GM19193 (cell line): Measurements from ENCODE around the gene MT3.

Experiments used
- POLR2A ChIP-seq: IDR thresholded peaks from 4 replicates; pipeline ENCODE4 v1.6.1; 2011; ENCODE audit not compliant: insufficient read depth, insufficient read length; ENCODE audit errors: extremely low read depth

The MT3 gene

DNA sequence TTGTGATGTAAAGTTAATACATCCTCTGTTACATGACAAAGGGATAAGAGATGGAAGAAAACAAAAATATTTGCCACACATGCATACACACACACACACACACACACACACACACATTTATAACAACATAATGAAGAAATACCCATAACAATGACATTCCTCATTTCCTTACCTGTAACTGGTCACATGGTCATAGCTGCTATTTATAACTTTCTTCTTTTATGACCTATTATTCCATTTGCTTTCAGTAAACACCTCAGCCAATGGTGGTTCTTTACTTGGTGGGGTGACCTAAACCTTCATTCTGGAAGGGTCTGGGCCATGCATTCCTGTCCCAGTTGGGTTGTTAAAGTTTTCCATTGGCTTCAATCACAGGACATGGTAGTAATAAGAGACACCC, 24.4 kb downstream of the MT3 start:
- no peak for TF ChIP-seq POLR2A

DNA sequence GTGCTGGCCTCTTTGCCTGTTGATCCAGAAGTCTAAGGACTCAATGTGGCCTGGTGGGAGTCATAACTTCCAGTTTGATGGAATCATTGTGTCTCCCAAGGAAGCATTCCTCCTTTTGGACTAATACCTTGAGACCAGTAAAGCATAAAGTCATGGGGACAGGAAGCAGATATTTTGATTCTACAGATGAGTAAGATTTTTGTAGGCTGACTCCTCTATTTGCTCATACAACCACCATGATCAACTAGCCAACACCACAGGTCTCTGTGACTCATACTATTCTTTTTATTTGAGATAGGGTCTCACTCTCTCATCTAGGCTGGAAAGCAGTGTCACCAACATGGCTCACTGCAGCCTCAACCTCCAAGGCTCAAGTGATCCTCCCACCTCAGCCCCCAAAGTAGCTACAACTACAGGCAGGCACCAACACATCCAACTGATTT, 25.2 kb downstream of the MT3 start:
- no peak for TF ChIP-seq POLR2A

DNA sequence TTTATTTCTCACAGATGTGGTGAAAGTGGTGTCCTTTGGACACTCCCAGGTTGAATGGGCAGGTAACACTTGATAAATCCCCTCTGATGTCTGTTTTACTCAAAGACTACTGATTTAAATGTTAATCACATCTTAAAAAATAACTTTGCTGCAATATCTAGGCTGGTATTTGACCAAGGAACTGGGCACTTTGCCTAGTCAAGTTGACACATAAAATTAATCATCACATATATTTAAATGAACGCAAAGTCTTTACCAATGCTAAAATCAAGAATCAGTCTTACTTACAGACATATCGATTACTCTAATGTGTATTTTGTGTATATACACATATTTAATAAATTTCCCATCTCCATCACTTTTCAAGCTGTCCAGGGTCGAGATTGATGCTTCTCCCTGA, 26.0 kb downstream of the MT3 start:
- TF ChIP-seq POLR2A: no peak

DNA sequence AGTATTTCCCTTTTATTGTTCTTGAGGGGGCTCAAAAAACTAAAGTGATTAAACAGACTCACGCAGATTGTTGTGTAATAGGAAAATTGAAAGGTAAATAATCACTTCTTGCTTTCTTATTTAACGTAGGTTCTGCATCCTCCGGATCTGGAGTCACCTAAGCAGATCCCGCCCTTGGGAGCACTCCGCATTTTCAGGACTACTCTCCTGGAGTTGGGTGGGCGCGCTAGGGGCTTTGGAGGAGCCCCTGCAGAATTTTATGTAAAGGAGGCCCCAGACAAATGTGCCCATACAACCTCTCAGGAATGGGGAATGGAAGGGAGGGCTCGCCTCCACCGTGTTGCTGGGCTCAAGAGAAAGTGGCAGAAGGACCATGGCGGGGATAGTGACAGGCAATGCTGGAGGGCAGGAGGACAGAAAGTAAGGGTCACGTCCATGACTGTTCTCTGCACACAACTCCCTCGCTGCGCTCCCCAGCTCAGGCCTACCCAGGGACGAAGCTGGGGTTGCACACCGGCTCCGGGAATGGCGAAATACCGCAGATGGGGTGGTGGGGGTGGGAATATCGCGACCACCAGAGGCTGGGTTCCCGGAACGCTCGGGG, 27.4 kb downstream of the MT3 start:
- TF ChIP-seq POLR2A: no peak

DNA sequence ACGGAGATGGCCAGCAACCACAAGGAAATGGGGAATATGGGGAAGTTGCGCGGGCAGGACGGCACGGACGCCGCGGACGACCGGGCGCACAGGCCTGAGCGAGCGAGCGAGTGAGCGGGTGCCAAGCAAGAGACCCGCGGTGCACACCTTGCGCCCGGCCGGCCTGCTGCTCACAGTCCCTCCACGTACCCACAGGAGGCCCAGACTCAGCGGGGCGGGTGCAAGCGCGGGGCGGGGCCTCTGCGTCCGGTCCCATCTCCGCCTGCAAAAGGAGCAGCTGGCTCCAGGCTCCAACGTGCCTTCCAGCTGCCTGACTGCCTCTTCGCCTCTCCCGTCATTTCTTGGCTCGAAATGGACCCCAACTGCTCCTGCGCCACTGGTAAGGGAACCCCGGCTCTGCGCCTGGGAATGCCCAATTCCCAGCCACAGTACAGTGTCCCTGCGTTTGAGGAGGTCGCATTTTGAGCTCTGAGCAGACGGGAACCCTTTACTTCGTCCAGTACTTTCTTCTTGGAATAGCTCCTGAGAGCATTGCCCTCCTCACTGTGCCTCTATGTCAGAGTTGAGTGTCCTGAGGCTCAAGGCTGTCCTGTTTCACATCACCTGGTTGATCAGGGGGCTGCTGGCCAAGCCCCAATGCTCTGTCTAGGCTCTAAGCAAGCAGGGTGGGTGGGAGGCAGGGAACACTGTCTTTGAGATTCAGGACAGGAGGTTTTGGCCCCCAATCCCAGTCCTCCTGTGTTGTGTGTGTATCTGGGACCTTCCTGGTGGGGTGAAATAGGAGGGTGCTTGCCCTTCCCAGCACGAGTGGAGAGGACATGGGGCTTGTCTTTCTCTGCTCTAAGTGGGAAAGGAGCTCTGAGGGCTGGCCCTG, 28.1 kb downstream of the MT3 start:
- no peak for TF ChIP-seq POLR2A

DNA sequence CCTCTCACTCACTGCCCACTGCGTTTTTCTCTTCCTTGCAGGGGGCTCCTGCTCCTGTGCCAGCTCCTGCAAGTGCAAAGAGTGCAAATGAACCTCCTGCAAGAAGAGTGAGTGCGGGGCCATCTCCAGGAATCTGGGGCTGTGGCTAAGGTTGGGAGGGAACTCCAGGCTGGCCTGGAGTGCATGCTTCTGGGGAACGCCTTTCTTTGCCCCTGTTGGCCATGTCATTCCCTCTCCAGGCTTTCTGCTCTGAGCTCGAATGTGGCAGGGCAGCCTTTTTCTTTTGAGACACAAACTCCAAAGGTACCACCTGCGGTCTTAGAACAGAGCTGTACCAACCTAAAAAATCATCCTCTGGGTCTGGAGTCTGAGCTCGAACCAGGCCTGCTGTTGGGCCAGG, 28.8 kb downstream of the MT3 start:
- TF ChIP-seq POLR2A: no peak

DNA sequence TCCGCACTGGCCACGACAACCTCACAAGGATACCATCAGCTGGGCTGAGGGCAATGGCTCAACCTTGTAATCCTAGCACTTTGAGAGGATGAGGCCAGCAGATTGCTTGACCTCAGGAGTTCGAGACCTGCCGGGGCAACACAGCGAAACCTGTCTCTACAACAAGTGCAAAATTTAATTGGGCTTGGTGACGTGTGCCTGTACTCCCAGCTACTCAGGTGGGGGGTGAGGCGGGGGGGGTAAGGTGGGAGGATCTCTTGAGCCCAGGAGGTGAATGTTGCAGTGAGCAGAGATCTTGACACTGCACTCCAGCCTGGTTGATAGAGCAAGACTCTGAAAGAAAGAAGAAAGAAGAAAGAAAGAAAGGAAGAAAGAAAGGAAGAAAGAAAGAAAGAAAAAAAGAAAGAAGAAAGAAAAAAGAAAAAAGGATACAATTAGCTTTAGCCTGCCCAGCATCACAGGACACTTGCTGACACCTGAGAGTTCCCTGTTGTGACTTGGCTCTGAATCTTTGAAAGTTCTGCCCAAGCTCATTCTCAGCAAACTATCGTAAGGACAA, 31.1 kb downstream of the MT3 start:
- TF ChIP-seq POLR2A: no peak

DNA sequence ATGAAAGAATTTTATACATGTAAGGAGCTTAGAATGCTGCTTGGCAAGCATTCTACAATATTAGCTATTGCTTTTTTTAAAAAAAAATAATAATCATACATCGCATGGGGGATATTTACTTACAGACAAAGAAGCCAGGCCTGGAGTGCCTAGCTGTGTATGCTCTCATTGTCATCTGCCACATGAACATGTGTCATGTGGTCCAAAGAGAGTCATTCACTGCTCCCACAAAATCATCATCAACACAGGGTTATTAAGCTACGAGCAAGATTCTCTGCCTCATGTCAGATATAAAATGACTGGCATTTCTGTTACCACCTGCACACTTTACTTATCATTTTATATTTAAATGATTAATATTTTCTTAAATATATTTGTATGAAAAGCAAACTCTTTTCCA, 34.3 kb downstream of the MT3 start:
- TF ChIP-seq POLR2A: no peak

DNA sequence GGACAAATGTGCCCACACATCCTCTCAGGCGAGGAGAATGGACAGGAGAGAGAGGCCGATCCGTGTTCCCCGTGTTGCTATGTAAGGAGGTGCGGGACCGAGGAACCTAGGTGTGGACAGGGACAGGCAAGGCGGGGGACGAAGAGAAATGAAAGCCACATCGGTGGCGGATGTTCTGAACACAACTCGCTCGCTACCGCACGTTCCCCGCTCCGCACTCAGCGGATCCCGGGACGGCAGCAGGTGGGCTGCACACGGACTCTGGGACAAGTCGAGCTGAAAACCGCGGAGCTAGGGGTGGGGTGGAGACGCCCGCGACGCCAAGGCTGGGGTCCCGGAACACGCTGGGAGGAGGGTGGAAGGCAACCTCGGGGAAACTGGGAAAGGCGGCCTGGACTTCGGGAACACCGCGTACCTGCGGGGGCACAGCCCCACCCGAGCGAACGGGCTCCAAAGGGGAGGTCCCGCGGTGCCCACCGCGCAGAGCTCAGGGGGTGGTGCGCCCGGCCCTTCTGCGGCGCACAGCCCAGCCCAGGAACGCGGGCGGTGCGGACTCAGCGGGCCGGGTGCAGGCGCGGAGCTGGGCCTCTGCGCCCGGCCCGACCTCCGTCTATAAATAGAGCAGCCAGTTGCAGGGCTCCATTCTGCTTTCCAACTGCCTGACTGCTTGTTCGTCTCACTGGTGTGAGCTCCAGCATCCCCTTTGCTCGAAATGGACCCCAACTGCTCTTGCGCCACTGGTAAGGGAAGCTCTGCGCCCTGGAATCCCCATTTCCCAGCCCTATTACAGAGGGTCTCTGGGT, 36.0 kb downstream of the MT3 start, which contains the start of gene MT1E:
TSS of gene MT1E (plus strand) at position 642 of the 803 bp plus-strand sequence. CDS start at position 713, 71 bp downstream.
- peak; percentile 49 for TF ChIP-seq POLR2A

DNA sequence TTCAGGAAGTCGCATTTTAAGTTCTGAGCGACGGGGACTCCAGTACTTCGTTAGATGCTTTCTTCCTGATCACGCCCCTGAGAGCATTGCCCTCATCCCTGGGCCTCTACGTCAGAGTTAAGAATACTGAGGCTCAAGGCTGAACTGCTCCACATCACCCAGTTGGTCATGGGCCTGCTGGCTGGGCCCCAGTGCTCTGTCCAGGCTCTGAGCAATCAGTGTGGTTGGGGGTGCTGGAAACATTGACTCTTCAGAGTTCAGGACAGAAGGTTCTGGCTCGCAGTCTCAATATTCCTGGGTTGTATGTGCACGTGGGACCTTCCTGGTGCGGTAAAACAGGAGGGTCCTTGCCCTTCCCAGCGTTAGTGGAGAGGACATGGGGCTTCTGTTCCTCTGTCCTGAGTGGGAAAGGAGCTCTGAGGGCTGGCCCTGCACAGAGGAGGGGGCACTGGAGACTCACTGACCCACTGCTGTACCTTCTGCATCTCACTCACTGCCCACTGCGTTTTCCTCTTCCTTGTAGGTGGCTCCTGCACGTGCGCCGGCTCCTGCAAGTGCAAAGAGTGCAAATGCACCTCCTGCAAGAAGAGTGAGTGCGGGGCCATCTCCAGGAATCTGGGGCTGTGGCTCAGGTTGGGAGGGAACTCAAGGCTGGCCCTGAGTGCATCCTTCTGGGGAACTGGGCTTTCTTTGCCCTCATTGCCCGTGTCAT, 36.8 kb downstream of the MT3 start:
- no peak for TF ChIP-seq POLR2A

DNA sequence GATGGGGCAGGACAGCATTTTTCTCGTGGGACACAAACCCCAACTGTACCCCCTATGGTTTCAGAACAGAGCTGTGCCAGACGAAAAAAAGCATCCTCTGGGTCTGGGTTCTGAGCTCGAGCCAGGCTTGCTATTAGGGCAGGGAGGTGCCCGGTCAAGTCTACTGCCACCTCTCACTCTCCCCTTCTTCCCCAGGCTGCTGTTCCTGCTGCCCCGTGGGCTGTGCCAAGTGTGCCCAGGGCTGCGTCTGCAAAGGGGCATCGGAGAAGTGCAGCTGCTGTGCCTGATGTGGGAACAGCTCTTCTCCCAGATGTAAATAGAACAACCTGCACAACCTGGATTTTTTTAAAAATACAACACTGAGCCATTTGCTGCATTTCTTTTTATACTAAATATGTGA, 37.4 kb downstream of the MT3 start:
- TF ChIP-seq POLR2A: no peak

DNA sequence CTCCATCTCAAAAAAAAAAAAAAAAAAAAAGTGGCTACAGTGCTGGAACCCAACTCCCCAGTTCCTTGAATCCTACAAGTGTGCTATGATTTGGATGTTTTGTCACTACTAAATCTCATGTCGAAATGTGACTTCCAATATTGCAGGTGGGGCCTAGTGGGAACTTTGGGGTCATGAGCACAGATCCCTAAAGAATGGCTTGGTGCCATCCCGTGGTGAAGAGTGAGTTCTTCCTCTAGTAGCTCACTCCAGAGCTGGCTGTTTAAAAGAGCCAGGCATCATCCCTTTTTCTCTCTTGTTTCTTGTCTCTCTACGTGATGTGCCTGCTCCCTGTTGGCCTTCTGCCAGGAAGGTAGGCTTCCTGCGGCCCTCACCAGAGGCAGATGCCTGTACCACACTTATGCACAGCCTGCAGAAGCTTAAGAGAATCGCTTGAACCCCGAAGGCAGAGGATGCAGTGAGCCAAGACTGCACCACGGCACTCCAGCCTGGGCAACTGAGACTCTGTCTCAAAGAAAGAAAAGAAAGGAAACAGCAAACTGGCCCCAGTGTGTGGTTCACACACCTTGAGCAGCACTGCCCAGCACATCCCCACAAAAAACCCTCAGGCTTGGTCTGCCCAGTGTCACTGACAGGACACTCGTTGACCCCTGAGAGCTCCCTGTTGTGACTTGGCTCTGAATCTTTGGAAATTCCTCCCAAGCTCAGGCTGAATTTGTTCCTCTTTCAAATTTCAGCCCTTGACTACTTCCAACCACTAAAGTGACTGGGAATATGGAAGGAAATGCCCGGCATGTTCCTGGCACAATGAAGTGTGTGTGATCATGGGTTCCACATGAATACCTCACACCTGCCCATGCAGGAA, 39.4 kb downstream of the MT3 start:
- no peak for TF ChIP-seq POLR2A

DNA sequence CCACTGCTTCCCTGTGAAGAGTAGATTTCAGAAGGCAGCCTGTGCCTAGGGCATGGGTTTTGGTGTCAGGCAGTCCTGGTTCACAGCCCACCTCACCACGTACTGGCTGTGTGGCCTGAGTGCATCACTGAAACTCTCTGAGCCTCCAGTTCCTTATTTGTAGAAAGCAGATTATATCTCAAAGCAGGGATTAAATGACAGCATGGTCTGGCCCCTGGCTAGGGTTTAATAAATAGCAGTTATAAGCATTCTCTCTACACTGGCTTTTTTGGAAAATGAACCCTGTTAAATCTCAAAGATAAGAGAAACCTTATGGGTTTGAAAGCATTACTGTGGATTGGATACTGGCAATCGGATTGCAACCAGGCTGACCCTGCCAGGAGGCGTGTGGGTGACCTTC, 40.2 kb downstream of the MT3 start:
- TF ChIP-seq POLR2A: no peak
